Esophagus squamous epithelium (tissue), 5 donors: ENCODE results near the gene SLC35G2. TPM values are rescaled to one million over a fixed set of nuclear protein-coding genes. Genes with fewer than 3 reads are reported as not detected.

ENCODE experiments used
- DNase-seq: peaks from one replicate; lab custom pipeline; 2025; lab: John Stamatoyannopoulos, UW
- H3K27ac ChIP-seq, 4 donors: fragments of 200-600 bp; sonication (generic); one replicate each; pipeline ENCODE4 v1.5.1; 2016 to 2019; ENCODE audit warnings: mild to moderate bottlenecking in 1 of 4
- H3K27me3 ChIP-seq, 4 donors: fragments of 200-600 bp; sonication (generic); 1 replicate in 3 of 4; 2 replicates in 1 of 4; pipeline versions ENCODE4 v1.5.1 to v1.6.0; 2017 to 2021; ENCODE audit warnings: antibody characterized with exemption in 1 of 4
- H3K36me3 ChIP-seq, 3 donors: fragments of 200-600 bp; sonication (generic); one replicate each; pipeline ENCODE4 v1.5.1; 2016 to 2019
- H3K4me1 ChIP-seq, 3 donors: fragments of 200-600 bp; sonication (generic); one replicate each; pipeline ENCODE4 v1.5.1; 2017 to 2019
- H3K4me3 ChIP-seq, 4 donors: fragments of 200-600 bp; sonication (generic); 1 replicate in 3 of 4; 2 replicates in 1 of 4; pipeline ENCODE4 v1.5.1; 2016 to 2019; ENCODE audit warnings: mild to moderate bottlenecking in 2 of 4, moderate library complexity in 1 of 4
- H3K9me3 ChIP-seq, 3 donors: fragments of 200-600 bp; sonication (generic); one replicate each; pipeline ENCODE4 v1.5.1; 2016 to 2019
- POLR2A ChIP-seq, 4 donors: fragments of 450-650 bp; IDR thresholded peaks; one replicate each; pipeline ENCODE4 v1.6.1; 2017; ENCODE audit warnings: antibody characterized with exemption in 4 of 4, mild to moderate bottlenecking in 4 of 4, moderate library complexity in 3 of 4
- WGBS, 2 donors: methylation state at CpG; one replicate each; pipeline ENCODE4 v1.1.5; 2018; 5-methylcytosine and 5-hydroxymethylcytosine counted together
- intact Hi-C: fragments of 100-400 bp; cut with DNase I; formaldehyde crosslinking; loops from one replicate; pipeline ENCODE4 v1.15.0; 2022
- total RNA-seq, 4 donors: library from RNA; depleted of rRNA; stranded (reverse); fragments of >200 nt; gene quantifications; one replicate each; pipeline ENCODE4 v1.1.0, GENCODE V29; 2016
- TF ChIP-seq, protein P1 (sequence below), 6 experiments: fragments of 450-650 bp in 4 of 6; fragments of 200-600 bp in 2 of 6; sonication (generic) in 2 of 6; IDR thresholded peaks; one replicate each; pipeline ENCODE4 v1.5.1; 2016 to 2019; ENCODE audit warnings: antibody characterized with exemption in 6 of 6, mild to moderate bottlenecking in 4 of 6, moderate library complexity in 4 of 6
- donor health status: DM: yes; HTN: yes; CAD: no.

The SLC35G2 gene
- total RNA-seq, 4 donors from 2014 or later: 0.68 to 4.0 (median 3.1) TPM

DNA sequence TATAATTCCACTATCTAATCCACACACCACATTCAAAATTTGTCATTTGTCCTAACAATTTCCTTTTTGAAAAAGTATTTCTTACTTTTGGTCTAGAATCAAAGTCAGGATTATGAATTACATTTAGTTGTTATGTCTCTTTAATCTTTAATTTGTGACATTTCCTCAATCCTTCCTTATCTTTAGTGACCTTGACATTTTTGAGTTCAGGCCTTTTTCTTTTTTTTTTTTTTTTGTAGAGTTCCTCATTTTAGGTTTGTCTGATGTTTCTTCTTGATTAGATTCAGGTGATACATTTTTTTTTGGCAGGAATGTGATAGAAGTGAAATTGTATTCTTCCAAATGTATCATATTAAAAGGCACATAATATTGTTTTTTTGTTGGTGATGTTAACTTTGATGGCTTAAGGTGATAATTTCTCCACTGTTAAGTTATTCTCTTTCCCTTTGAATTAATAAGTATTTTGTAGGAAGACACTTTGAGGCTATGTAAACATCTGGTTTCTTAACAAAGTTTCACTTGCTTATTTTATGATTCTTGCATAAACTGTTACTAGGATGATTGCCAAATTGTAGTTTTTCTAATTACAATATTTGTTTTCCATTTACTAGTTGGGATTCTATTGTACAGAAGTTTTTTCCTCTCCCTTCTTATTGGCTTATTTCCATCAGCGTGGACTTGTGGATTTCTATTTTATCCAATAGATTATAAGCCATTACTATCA is 16.3 kb downstream of the SLC35G2 start:
- no peaks in the 10 kb centered on the region for H3K27me3 ChIP-seq
- peaks cover 0 to 39% (median 8%) of the 10 kb centered on the region in 3 donors for H3K4me1 ChIP-seq
- H3K9me3 ChIP-seq: no peaks in the 10 kb centered on the region
- TF ChIP-seq, protein P1, sequence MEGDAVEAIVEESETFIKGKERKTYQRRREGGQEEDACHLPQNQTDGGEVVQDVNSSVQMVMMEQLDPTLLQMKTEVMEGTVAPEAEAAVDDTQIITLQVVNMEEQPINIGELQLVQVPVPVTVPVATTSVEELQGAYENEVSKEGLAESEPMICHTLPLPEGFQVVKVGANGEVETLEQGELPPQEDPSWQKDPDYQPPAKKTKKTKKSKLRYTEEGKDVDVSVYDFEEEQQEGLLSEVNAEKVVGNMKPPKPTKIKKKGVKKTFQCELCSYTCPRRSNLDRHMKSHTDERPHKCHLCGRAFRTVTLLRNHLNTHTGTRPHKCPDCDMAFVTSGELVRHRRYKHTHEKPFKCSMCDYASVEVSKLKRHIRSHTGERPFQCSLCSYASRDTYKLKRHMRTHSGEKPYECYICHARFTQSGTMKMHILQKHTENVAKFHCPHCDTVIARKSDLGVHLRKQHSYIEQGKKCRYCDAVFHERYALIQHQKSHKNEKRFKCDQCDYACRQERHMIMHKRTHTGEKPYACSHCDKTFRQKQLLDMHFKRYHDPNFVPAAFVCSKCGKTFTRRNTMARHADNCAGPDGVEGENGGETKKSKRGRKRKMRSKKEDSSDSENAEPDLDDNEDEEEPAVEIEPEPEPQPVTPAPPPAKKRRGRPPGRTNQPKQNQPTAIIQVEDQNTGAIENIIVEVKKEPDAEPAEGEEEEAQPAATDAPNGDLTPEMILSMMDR (IDR thresholded peaks at IDR 0.05): no peak
- TF ChIP-seq POLR2A (IDR thresholded peaks at IDR 0.05): no peak
- DNase-seq: no peak
- no peak overlapping the region for H3K4me3 ChIP-seq
- no peaks in the 10 kb centered on the region for H3K36me3 ChIP-seq
- 74 to 100% methylated on average over 1 of the region's 1 CpG for WGBS, 2 donors
- intact Hi-C loops: no loop called here
- peak overlapping the region in 1 of 4 donors; percentile 14 for H3K27ac ChIP-seq

DNA sequence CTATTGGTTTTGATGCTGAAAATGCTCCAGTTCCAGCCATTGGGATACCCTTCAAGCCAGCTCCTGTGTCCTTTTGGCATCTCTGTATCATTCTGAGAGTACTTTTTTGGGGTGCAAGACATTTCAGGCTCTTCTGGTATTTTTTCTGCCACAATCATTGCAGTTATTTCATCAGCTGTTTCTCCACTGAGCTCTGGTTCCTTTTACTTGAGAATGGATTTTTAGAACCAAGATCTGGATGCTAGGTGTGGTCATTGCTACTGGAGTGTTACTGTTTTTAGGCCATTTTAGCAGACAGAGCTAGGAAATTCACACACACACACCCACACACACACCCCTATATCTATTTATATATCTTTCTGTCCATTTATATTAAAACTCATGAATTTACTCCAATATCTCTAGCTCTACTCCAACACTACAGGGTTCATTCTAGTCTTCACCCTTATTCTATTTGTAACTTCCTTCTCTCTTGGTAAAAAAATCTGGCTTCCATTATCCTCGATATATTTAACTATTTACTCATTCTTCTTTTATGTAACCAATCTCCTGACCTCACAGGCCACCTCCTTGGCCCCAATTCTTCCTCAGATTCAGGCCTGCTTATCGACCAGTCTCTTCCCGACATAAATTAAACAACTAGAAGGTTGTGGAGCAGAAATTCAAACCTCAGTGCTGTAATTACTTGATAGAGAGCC is 17.0 kb downstream of the SLC35G2 start:
- no peak for TF ChIP-seq POLR2A (IDR thresholded peaks at IDR 0.05)
- TF ChIP-seq, protein P1 (IDR thresholded peaks at IDR 0.05): no peak
- DNase-seq: no peak
- peak overlapping the region in 3 of 4 donors; percentile 4 to 25 (median 14) for H3K27ac ChIP-seq
- H3K9me3 ChIP-seq: no peaks in the 10 kb centered on the region
- no peak overlapping the region for H3K4me3 ChIP-seq
- no peaks in the 10 kb centered on the region for H3K27me3 ChIP-seq
- intact Hi-C loops: no loop called here
- peaks cover 0 to 39% (median 8%) of the 10 kb centered on the region in 3 donors for H3K4me1 ChIP-seq
- 38 to 47% methylated on average over 2 of the region's 3 CpGs for WGBS, 2 donors
- no peaks in the 10 kb centered on the region for H3K36me3 ChIP-seq

DNA sequence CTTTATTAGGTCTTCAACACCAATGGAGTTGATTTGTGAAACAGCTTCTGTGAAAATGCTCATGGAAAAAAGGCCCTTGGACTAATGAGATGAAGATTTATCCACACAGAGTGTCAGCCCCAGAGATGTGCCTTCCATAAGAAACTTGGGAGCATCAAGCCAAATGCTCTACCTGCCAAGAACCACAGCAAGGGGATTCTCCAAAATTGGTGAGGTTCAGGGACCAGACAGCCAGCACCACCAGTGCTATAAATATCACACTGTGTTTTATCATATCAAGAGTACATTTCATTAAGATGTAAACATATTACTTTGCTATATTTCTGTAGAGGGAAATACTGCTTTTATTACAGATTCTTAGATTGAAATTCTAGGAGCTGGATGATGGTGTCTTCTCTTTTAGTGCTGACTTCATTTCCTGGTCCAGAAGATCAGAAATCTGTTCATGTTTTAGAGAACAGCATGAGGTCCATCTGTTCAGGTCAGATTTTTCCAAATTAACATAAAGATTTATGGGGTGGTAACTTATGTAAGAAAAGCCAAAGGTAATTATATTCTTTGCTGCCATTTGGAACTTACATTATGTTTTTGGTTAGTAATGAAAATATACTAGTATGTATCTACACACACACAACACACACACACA is 17.7 kb downstream of the SLC35G2 start:
- H3K27me3 ChIP-seq: no peaks in the 10 kb centered on the region
- H3K4me1 ChIP-seq: peaks cover 0 to 39% (median 8%) of the 10 kb centered on the region in 3 donors
- no peaks in the 10 kb centered on the region for H3K9me3 ChIP-seq
- H3K27ac ChIP-seq: peak overlapping the region in 2 of 4 donors; percentile 4 to 25
- TF ChIP-seq POLR2A (IDR thresholded peaks at IDR 0.05): no peak
- TF ChIP-seq, protein P1 (IDR thresholded peaks at IDR 0.05): no peak
- no peak for DNase-seq
- intact Hi-C loops: no loop called here
- no peak overlapping the region for H3K4me3 ChIP-seq
- no peaks in the 10 kb centered on the region for H3K36me3 ChIP-seq

DNA sequence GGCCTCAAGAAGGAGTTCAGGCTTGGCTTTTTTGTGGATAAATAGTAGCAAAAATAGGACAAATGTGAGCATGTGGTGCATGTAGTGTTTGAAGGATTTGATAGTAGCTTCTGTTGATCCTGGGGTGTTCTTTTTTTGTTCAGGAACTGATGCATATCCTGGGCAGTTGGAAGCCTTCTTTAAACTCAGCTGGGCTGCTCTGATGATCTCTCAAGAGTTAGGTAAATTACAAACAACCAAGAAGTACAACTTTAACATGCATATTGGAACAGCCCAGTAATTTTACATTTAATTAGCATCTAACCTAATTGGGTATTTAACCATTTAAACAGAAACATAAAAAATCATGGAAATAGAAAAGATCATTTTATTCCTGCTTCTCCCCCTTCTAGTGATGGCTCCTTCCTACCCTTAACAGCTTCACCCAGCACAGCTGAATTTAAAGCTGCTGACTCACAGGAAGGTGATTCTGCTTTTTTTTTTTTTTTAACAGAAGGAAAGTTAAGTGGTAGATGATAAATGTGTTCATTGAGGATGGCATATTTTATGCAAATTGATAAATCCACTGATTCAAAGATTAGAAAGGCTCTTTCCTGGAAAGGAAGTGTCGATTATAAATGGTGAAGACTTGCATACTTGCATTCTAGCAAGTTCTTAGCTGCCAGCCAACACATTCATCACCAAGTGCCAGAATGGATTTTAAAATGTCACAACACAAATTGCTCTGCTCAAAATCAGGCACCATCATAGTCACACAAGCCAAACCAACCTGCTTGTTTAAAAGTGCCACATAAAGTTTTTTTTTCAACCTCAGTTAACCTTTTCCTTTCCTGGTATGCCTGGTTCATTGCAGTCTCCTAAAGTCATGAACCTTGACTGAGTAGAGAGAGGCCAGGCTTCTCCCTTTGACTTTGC is 20.0 kb downstream of the SLC35G2 start:
- TF ChIP-seq, protein P1 (IDR thresholded peaks at IDR 0.05): no peak
- no peak for TF ChIP-seq POLR2A (IDR thresholded peaks at IDR 0.05)
- intact Hi-C loops: no loop called here
- Histone ChIP-seq H3K27ac (peak overlapping the region in 1 of 4 donors; percentile 55), H3K36me3 (peaks cover 0 to 6% (median 0%) of the 10 kb centered on the region in 3 donors), H3K4me1 (peaks cover 0 to 39% (median 8%) of the 10 kb centered on the region in 3 donors), H3K4me3 (no peak overlapping the region), H3K27me3 (no peaks in the 10 kb centered on the region), H3K9me3 (no peaks in the 10 kb centered on the region)
- WGBS, 2 donors: 4 to 13% methylated on average over 1 of the region's 1 CpG
- DNase-seq: no peak
